ENCODE results near the gene FAM117B. TPM values are rescaled to one million over a fixed set of nuclear protein-coding genes. Genes with fewer than 3 reads are reported as not detected.

Gene FAM117B
- total RNA-seq, 1 donor from 2014 or later: 21.4 TPM

DNA sequence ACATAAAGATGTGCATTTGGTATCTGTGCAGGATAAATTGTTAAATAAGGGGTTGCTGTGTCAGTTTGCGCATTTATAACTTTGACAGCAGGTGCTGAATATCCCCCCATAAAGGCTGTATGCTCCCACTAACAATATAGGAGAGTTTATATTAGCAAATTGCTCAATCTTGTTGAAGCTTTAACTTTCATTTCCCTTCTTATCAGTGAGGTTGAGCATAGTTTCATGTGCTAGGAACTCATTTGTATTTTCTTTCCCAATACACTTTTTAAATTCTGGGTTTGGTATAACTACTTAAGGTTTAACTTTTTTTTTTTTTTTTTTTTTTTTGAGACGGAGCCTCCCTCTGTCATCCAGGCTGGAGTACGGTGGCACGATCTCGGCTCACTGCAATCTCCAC is 89.0 kb downstream of the FAM117B start:
- TF ChIP-seq, protein P1, sequence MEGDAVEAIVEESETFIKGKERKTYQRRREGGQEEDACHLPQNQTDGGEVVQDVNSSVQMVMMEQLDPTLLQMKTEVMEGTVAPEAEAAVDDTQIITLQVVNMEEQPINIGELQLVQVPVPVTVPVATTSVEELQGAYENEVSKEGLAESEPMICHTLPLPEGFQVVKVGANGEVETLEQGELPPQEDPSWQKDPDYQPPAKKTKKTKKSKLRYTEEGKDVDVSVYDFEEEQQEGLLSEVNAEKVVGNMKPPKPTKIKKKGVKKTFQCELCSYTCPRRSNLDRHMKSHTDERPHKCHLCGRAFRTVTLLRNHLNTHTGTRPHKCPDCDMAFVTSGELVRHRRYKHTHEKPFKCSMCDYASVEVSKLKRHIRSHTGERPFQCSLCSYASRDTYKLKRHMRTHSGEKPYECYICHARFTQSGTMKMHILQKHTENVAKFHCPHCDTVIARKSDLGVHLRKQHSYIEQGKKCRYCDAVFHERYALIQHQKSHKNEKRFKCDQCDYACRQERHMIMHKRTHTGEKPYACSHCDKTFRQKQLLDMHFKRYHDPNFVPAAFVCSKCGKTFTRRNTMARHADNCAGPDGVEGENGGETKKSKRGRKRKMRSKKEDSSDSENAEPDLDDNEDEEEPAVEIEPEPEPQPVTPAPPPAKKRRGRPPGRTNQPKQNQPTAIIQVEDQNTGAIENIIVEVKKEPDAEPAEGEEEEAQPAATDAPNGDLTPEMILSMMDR (conservative IDR thresholded peaks at IDR 0.05): no peak
- DNase-seq (ENCODE audit: extremely low spot score, unreplicated experiment): no peak
- peaks cover 5% of the 10 kb centered on the region for H3K36me3 Mint-ChIP-seq
- H3K4me3 Mint-ChIP-seq: no peak overlapping the region
- no peaks in the 10 kb centered on the region for H3K27me3 Mint-ChIP-seq
- H3K9me3 Mint-ChIP-seq: no peaks in the 10 kb centered on the region
- H3K27ac Mint-ChIP-seq: no peak overlapping the region
- H3K4me1 Mint-ChIP-seq (ENCODE audit: unreplicated experiment): peaks cover 2% of the 10 kb centered on the region

DNA sequence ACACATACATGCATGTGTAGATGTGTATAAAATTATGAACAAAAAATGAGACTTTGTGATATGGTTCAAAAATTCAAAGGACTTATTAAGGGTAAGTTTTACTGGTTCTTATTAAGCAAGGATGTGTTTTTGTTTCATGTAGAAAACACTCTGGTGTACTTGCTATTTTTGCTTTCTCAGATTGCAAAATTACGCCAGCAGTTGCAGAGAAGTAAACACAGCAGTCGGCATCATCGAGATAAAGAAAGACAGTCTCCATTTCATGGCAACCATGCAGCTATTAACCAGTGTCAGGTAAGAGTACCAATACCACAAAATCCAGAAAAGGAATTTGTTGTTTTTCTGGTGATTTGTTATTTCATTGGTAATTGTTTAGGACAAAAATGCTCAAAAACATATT is 91.3 kb downstream of the FAM117B start:
- Mint-ChIP-seq H3K9me3 (peaks cover 5% of the 10 kb centered on the region), H3K4me1 (ENCODE audit: unreplicated experiment) (no peaks in the 10 kb centered on the region), H3K4me3 (no peak overlapping the region), H3K36me3 (peaks cover 21% of the 10 kb centered on the region), H3K27ac (no peak overlapping the region), H3K27me3 (no peaks in the 10 kb centered on the region)
- DNase-seq (ENCODE audit: extremely low spot score, unreplicated experiment): no peak
- TF ChIP-seq, protein P1 (conservative IDR thresholded peaks at IDR 0.05): no peak

DNA sequence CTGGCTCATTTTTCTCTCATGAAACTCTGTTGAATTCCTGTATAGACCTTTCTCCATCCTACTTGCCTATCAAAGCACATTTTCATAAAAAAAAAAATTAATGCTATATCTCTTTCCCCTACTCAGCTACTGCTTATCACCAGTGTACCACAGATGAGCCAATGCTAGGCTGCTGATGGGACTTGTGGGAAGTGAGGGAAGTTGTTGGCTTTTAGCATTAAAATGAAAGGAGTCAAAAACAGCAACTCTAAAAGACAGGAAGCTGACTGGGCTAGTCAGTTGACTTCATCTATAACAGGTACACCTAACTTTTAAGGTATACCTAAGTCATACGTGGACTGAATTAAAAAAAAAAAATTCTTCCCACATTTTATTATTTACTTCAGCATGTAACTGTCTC is 102.1 kb downstream of the FAM117B start:
- Mint-ChIP-seq H3K27ac (no peak overlapping the region), H3K4me3 (no peak overlapping the region), H3K4me1 (ENCODE audit: unreplicated experiment) (no peaks in the 10 kb centered on the region), H3K36me3 (peaks cover 28% of the 10 kb centered on the region), H3K9me3 (no peaks in the 10 kb centered on the region), H3K27me3 (no peaks in the 10 kb centered on the region)
- TF ChIP-seq, protein P1 (conservative IDR thresholded peaks at IDR 0.05): no peak
- no peak for DNase-seq (ENCODE audit: extremely low spot score, unreplicated experiment)

DNA sequence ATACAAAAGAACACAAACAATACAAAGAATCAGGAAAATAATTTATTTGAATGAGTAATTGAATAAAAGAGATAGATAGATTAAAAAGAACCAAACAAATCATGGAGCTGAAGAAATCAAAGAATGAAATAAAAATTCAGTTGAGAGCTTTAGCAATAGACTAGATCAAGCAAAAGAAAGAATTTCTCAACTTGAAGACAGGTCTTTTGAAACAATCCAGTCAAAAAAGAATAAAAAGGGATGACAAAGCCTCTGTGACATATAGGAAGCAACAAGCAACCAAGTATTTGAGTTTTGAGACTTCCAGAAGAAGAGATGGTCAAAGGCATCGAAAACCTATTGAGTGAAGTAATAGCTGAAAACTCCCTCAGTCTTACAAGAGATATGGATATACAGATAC is 108.8 kb downstream of the FAM117B start:
- no peak for DNase-seq (ENCODE audit: extremely low spot score, unreplicated experiment)
- Mint-ChIP-seq H3K4me3 (no peak overlapping the region), H3K27me3 (no peaks in the 10 kb centered on the region), H3K27ac (no peak overlapping the region), H3K9me3 (peaks cover 18% of the 10 kb centered on the region), H3K4me1 (ENCODE audit: unreplicated experiment) (no peaks in the 10 kb centered on the region), H3K36me3 (peaks cover 28% of the 10 kb centered on the region)
- TF ChIP-seq, protein P1 (conservative IDR thresholded peaks at IDR 0.05): no peak

DNA sequence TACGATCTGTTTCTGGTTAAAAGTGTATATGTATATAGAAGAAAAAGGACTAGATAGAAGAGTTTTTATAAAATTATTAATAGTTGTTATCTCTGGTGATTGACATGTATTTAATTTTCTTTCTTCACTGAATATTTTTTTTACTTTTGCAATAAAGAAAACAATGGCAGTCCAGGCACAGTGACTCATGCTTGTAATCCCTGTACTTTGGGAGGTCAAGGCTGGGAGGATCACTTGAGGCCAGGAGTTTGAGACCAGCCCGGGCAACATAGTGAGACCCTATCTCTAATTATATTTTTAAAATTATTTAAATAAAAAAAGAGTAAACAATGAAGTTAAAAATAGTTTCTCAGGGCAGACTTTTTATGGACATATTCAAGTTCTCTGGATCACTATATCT is 114.7 kb downstream of the FAM117B start:
- no peak for DNase-seq (ENCODE audit: extremely low spot score, unreplicated experiment)
- Mint-ChIP-seq H3K9me3 (peaks cover 15% of the 10 kb centered on the region), H3K4me1 (ENCODE audit: unreplicated experiment) (no peaks in the 10 kb centered on the region), H3K36me3 (peaks cover 22% of the 10 kb centered on the region), H3K4me3 (no peak overlapping the region), H3K27me3 (no peaks in the 10 kb centered on the region), H3K27ac (no peak overlapping the region)
- TF ChIP-seq, protein P1 (conservative IDR thresholded peaks at IDR 0.05): no peak

Measured in type B pancreatic cell (in vitro differentiated cells).